ENCODE data around the gene SLC27A1.

Gene SLC27A1

GRCh38 chr19:17534767-17535166 is 64.4 kb downstream of the SLC27A1 start:
- no peak for TF ChIP-seq CTCF (IDR thresholded peaks at IDR 0.05; ENCODE audit: low read depth, low read length, missing control alignments)
- no peak overlapping the region for H3K4me3 ChIP-seq (ENCODE audit: low read depth, low read length)
- DNase-seq (ENCODE audit: low read depth), result no peak

GRCh38 chr19:17536955-17537354 is 66.6 kb downstream of the SLC27A1 start:
- DNase-seq (ENCODE audit: low read depth), result no peak
- TF ChIP-seq CTCF (IDR thresholded peaks at IDR 0.05; ENCODE audit: low read depth, low read length, missing control alignments), result no peak
- H3K4me3 ChIP-seq (ENCODE audit: low read depth, low read length), result no peak overlapping the region

- no peak for DNase-seq (ENCODE audit: low read depth)
- H3K4me3 ChIP-seq (ENCODE audit: low read depth, low read length), result peak overlapping the region; percentile 49
- TF ChIP-seq CTCF (IDR thresholded peaks at IDR 0.05; ENCODE audit: low read depth, low read length, missing control alignments), result no peak
Observed at GRCh38 chr19:17538684-17539237, 68.4 kb downstream of the SLC27A1 start.

- peak; percentile 92 for DNase-seq (ENCODE audit: low read depth)
- TF ChIP-seq CTCF (IDR thresholded peaks at IDR 0.05; ENCODE audit: low read depth, low read length, missing control alignments), result peak; percentile 7
- H3K4me3 ChIP-seq (ENCODE audit: low read depth, low read length), result peak overlapping the region; percentile 49
Observed at GRCh38 chr19:17539238-17540117, 69.2 kb downstream of the SLC27A1 start.

- no peak for TF ChIP-seq CTCF (IDR thresholded peaks at IDR 0.05; ENCODE audit: low read depth, low read length, missing control alignments)
- no peak overlapping the region for H3K4me3 ChIP-seq (ENCODE audit: low read depth, low read length)
- DNase-seq (ENCODE audit: low read depth), result no peak
Observed at GRCh38 chr19:17540174-17540573, 69.8 kb downstream of the SLC27A1 start.

GRCh38 chr19:17541184-17541759 is 70.9 kb downstream of the SLC27A1 start:
- TF ChIP-seq CTCF (IDR thresholded peaks at IDR 0.05; ENCODE audit: low read depth, low read length, missing control alignments), result no peak
- no peak overlapping the region for H3K4me3 ChIP-seq (ENCODE audit: low read depth, low read length)
- DNase-seq (ENCODE audit: low read depth), result no peak
